Measurements from ENCODE around the gene ZNF609. TPM values are rescaled to one million over a fixed set of nuclear protein-coding genes. Genes with fewer than 3 reads are reported as not detected.
A peak's percentile ranks its signal among the peaks of the same experiment; 100 is the strongest.

Gene ZNF609
- total and polyA plus RNA-seq, 11 donors = 5.8 to 24.5 (median 15.3) TPM

DNA sequence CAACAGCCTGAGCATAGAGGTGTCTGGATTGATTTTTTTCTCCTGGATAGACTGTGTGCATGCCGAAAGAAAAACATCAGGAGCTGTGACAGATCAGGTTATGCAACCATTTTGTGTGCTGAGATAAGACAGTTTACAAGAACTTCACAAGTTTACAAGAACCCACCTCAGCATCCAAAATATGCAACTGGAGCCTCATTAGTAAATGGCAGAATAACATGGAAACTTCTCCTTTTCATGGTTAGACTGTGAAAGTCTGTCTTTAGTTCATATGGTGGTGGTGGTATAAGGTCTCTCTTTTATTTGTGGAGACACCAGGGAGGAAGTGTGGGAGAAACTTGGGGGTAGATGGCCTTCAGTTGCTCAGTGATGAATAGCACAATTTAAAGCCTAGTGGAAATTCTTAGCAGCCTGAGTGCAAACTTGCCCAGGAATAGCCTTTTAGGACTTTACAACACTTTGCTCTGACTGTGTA is 3.7 kb upstream of the ZNF609 start:
- H3K9me3 ChIP-seq = no peaks in the 10 kb centered on the region
- ATAC-seq (no peak), DNase-seq (no peak)
- intact Hi-C loops (cut with DNase I) = loop anchor here in 1 of 10 donors (5.0 kb wide), 1 partner anchor 954 kb away; the partner anchor contains the start of gene USP3
- TF ChIP-seq, protein P1, sequence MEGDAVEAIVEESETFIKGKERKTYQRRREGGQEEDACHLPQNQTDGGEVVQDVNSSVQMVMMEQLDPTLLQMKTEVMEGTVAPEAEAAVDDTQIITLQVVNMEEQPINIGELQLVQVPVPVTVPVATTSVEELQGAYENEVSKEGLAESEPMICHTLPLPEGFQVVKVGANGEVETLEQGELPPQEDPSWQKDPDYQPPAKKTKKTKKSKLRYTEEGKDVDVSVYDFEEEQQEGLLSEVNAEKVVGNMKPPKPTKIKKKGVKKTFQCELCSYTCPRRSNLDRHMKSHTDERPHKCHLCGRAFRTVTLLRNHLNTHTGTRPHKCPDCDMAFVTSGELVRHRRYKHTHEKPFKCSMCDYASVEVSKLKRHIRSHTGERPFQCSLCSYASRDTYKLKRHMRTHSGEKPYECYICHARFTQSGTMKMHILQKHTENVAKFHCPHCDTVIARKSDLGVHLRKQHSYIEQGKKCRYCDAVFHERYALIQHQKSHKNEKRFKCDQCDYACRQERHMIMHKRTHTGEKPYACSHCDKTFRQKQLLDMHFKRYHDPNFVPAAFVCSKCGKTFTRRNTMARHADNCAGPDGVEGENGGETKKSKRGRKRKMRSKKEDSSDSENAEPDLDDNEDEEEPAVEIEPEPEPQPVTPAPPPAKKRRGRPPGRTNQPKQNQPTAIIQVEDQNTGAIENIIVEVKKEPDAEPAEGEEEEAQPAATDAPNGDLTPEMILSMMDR (IDR thresholded peaks at IDR 0.05) = no peak
- no peak for TF ChIP-seq POLR2A (IDR thresholded peaks at IDR 0.05)
- peaks cover 0 to 23% (median 20%) of the 10 kb centered on the region in 9 donors for H3K36me3 ChIP-seq
- WGBS, 4 donors = 71 to 84% (median 78%) methylated on average over 1 of the region's 1 CpG
- H3K4me3 ChIP-seq = no peak overlapping the region
- H3K4me1 ChIP-seq = peaks cover 0 to 44% (median 13%) of the 10 kb centered on the region in 12 donors
- peak overlapping the region in 2 of 12 donors; percentile 53 to 72 for H3K27ac ChIP-seq
- no peaks in the 10 kb centered on the region for H3K27me3 ChIP-seq

DNA sequence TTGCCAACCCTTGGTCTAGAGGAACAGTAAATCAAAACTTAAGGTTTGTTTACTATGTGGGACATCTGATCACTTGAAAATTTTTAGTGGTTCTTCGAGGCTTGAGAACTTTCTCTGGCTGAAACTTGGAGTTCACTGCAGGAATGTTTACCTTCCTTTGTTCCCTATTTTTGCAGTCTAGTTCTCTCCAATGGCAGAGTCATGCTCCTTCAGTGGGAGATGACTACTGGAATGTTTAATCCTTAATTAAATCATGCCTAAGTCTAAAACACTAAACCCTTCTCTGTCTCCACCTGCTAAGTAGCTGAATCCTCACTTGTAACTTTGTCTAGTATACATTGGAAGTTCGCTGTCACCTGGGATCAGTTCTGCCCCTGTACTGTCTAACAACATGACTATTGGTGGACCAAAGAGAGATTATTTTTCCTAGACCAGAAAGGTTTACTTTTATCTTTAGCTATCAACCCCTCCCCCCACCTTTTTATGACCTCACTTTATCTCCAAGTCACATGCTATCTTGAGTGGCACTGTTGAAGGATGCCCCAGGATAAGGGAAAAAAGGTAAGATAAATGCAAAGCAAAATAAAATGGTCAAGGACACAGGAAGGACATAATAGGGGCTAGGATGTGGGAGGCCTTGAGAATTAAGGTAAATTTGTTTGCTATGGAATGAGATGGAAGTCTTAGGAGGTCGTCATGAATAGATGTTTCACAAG is 1.2 kb upstream of the ZNF609 start:
- no peaks in the 10 kb centered on the region for H3K27me3 ChIP-seq
- no peak overlapping the region for H3K4me3 ChIP-seq
- intact Hi-C loops (cut with DNase I) = loop anchor here in 1 of 10 donors (5.0 kb wide), 1 partner anchor 957 kb away; the partner anchor contains the start of gene USP3
- peaks cover 4 to 69% (median 29%) of the 10 kb centered on the region in 12 donors for H3K4me1 ChIP-seq
- peaks cover 0 to 23% (median 20%) of the 10 kb centered on the region in 9 donors for H3K36me3 ChIP-seq
- H3K27ac ChIP-seq = peak overlapping the region in 3 of 12 donors; percentile 71 to 91 (median 83)
- ATAC-seq (no peak), DNase-seq (no peak)
- H3K9me3 ChIP-seq = no peaks in the 10 kb centered on the region
- TF ChIP-seq POLR2A (IDR thresholded peaks at IDR 0.05) = no peak
- TF ChIP-seq, protein P1 (IDR thresholded peaks at IDR 0.05) = no peak
- 78 to 85% (median 79%) methylated on average over 3 of the region's 3 CpGs for WGBS, 4 donors

DNA sequence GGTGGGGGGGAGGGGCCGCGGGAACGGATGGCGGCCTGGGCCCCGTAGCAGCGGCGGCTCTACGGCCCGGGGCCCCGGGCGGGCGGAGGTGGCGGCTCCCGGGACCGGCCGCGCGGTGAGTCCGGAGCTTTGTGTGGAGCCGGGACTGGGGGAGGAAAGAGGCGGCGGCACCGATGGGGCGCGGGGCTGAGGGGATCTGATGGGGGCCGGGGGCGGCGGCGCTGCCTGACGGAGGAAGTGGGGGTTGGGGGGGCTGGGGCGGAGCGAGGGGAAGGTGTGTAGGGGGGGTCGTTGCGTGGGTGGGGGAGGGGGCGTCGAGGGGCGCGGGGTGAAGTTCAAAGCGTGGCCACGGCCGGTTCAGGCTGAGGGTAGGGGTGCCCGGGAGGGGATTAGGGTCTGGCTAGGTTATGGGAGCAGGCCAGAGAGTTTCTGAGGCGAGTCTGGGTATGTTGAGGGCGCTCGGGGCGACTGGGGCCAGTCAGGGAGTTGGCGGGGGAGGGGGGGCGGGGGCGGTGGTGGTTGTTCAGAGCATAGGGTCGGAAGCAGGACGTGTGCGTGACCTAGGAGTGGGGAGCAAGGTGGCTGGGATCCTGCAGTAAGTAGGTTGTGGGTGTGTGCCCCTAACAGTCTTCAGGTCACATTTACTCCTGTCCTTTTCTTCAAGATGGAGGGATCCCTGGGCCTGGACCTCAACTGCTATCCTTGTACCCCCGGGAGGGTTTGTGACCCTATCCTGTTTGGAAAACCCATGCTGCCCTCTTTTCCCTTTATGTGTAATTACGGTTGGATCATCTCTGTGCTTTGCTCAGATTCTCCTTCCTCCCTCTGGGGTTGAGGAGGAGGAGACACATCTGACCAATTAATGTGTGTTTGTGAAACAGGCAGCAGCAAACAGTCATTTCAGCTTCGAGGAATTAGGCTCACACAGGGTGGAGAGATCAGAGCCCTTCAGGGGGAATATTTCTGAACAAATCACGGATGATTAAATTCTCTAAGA is 644 bp downstream of the ZNF609 start:
- H3K4me3 ChIP-seq = peak overlapping the region; percentile 56 to 89 (median 73)
- H3K36me3 ChIP-seq = peaks cover 0 to 10% (median 4%) of the 10 kb centered on the region in 9 donors
- H3K4me1 ChIP-seq = peaks cover 9 to 69% (median 39%) of the 10 kb centered on the region in 12 donors
- peak in 1 of 2 donors; percentile 24 for TF ChIP-seq POLR2A (IDR thresholded peaks at IDR 0.05)
- TF ChIP-seq, protein P1 (IDR thresholded peaks at IDR 0.05) = peak in 2 of 12 donors; percentile 11 to 15
- no peaks in the 10 kb centered on the region for H3K27me3 ChIP-seq
- no peaks in the 10 kb centered on the region for H3K9me3 ChIP-seq
- DNase-seq = peak in 4 of 5 donors; percentile 28 to 36 (median 30)
- WGBS, 4 donors = 1 to 2% (median 1%) methylated on average over 21 to 56 of the region's 56 CpGs
- intact Hi-C loops (cut with DNase I) = loop anchor here in 1 of 10 donors (5.0 kb wide), 2 partner anchors 41 to 176 kb away; no protein-coding TSS in a partner anchor
- peak overlapping the region; percentile 67 to 94 (median 84) for H3K27ac ChIP-seq
- peak; percentile 61 to 80 (median 66) for ATAC-seq
